ENCODE measurements around the gene OGFR.
A peak's percentile ranks its signal among the peaks of the same experiment; 100 is the strongest.

The OGFR gene

GRCh38 chr20:62784497-62784896, 20.1 kb upstream of the OGFR start:
- DNase-seq (ENCODE audit: low spot score) = no peak

GRCh38 chr20:62785393-62785792, 19.2 kb upstream of the OGFR start:
- no peak for DNase-seq (ENCODE audit: low spot score)

GRCh38 chr20:62786157-62786556, 18.5 kb upstream of the OGFR start:
- no peak for DNase-seq (ENCODE audit: low spot score)

- no peak for DNase-seq (ENCODE audit: low spot score)
These were observed 17.3 kb upstream of the OGFR start for GRCh38 chr20:62787321-62787720.

GRCh38 chr20:62787866-62788265, 16.8 kb upstream of the OGFR start:
- DNase-seq (ENCODE audit: low spot score) = no peak

- no peak for DNase-seq (ENCODE audit: low spot score)
These were observed 16.0 kb upstream of the OGFR start for GRCh38 chr20:62788607-62789006.

- DNase-seq (ENCODE audit: low spot score) = no peak
These were observed 14.6 kb upstream of the OGFR start for GRCh38 chr20:62790075-62790474.

- DNase-seq (ENCODE audit: low spot score) = peak; percentile 69
These were observed 13.1 kb upstream of the OGFR start for GRCh38 chr20:62791301-62792181.

- DNase-seq (ENCODE audit: low spot score) = no peak
These were observed 12.3 kb upstream of the OGFR start for GRCh38 chr20:62792182-62792939.

GRCh38 chr20:62792940-62793756, 11.5 kb upstream of the OGFR start:
- no peak for DNase-seq (ENCODE audit: low spot score)

- DNase-seq (ENCODE audit: low spot score) = no peak
These were observed 11.0 kb upstream of the OGFR start for GRCh38 chr20:62793757-62794006.

- peak; percentile 97 for DNase-seq (ENCODE audit: low spot score)
These were observed 10.5 kb upstream of the OGFR start for GRCh38 chr20:62794007-62794724.

GRCh38 chr20:62795023-62795761, 9.4 kb upstream of the OGFR start:
- DNase-seq (ENCODE audit: low spot score) = peak; percentile 35

- DNase-seq (ENCODE audit: low spot score) = no peak
These were observed 7.7 kb upstream of the OGFR start for GRCh38 chr20:62796699-62797491.

- DNase-seq (ENCODE audit: low spot score) = no peak
These were observed 6.7 kb upstream of the OGFR start for GRCh38 chr20:62797671-62798532.

- no peak for DNase-seq (ENCODE audit: low spot score)
These were observed 5.6 kb upstream of the OGFR start for GRCh38 chr20:62799036-62799435.

- DNase-seq (ENCODE audit: low spot score) = no peak
These were observed 5.2 kb upstream of the OGFR start for GRCh38 chr20:62799459-62799858.

- DNase-seq (ENCODE audit: low spot score) = no peak
These were observed 4.8 kb upstream of the OGFR start for GRCh38 chr20:62799873-62800272.
